GM19395 (cell line): ENCODE results near the gene GAS6.
"Not testable (repeated sequence)": the region's sequence is repeated elsewhere in the genome, so short reads cannot be mapped to it uniquely, and the experiment has no call there.

ENCODE experiments used
- ATAC-seq: cut with Tn5 transposase; IDR thresholded peaks from one replicate; pipeline ENCODE4 v1.9.1; 2021; ENCODE audit warnings: mild to moderate bottlenecking, moderate library complexity; ENCODE audit not compliant: unreplicated experiment

Gene GAS6

GRCh38 chr13:113826446-113826845 is 37.4 kb downstream of the GAS6 start:
- ATAC-seq, result not testable (repeated sequence)

GRCh38 chr13:113825841-113826240 is 38.0 kb downstream of the GAS6 start:
- ATAC-seq, result no peak

DNA sequence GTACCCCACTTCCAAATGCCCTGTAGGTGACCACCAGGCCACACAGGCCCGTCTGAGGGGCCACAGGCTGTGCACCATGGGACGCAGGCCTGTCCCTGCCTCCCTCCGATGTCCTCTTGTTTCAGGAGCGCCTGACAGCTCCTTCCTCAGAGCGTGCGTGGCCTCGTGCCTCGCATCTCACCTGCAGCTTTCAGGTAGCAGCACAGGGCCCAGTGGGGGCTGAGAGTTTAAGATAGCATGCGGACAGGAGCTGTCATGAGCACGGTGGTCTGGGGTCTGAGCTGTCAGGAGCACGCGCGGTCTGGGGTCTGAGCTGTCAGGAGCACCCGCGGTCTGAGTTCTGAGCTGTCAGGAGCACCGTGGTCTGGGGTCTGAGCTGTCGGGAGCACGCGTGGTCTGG is 40.1 kb downstream of the GAS6 start:
- no peak for ATAC-seq

- no peak for ATAC-seq
These were observed 40.7 kb downstream of the GAS6 start for GRCh38 chr13:113822956-113823744.

DNA sequence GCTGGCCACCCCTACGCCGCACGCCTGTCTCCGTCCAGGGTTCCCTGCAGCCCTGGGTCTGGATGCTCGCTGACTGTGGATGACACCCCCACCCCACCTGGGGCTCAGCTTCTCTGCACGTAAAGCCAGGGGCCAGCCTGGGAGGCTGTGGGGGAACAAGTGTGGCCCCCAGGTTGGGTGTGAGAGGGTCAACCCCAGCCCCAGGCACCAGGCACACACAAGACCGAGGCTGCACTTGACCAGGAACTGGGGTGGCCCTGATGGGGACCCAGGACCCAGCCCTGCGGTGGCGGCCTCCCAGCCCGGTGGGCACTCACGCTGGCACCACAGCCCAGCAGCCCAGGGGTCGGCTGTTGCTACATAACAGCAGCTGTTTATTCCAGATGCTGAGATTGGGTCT is 41.6 kb downstream of the GAS6 start:
- no peak for ATAC-seq

- no peak for ATAC-seq
These were observed 42.0 kb downstream of the GAS6 start for GRCh38 chr13:113821847-113822246.

GRCh38 chr13:113820813-113821651 is 42.8 kb downstream of the GAS6 start:
- ATAC-seq, result no peak

DNA sequence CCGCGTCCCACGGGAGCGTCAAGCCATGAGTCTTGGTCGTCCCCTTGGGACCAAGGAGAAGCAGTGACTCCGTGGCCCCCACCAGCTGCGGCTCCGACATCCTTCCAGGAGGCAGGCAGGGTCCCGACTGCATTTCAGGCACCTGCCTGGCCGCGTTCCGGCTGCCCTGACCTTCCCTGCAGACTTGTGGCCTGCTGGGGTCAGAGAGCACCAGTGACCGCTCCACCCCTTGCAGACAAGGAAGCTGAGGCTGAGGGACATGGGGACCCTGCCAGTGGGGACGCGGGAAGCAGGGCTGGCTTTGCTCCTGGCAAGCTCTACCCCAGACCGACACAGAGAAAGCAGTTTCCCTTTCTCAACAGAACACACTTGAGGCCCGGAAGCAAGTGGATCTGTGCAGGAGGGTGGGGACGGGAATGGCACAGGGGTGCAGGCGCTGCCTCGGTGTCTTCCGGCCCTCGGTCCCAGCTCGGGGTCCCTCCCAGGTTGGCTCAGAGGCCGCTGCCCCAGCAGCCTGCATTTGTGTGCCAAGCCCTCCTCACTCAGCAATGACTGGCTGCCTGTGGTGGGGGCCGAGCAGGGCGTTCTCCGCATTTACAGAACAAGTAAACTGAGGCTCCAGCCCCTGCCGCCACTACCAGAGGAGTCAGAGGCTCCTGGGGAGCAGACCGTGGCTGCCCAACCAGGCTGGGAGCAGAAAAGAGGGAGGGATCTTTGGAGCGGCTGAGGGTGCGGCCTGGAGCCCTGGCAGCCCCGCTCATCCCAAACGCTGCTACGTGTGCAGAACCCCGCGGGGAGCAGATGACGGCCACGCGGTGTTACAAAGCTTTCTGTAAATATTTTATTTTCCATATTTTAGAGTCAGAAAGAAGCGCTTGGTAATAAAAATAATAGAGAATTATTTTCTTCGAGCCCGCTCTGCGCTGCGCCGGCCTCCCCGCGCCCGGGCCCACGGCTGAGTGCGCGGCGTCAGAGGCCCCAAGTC is 43.9 kb downstream of the GAS6 start:
- ATAC-seq, result no peak

DNA sequence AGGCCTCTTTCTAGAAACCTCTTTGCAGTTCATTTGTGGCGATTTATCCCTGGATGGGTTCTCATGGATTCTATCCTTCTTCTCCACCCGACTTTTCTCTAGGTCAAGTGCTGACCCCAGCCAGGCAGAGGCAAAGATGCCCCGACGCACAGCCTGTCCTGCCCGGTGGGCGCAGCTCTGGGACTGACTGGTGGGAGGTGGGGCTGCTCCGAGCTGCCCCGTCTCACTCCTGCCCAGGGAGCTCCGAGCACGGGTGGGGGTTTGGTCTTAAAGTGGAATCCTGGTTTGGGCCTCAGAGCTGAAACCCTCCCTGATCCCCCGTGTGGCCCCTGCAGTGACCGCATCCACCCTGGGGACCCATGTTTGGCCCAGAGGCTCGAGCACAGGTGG is 44.5 kb downstream of the GAS6 start:
- no peak for ATAC-seq

DNA sequence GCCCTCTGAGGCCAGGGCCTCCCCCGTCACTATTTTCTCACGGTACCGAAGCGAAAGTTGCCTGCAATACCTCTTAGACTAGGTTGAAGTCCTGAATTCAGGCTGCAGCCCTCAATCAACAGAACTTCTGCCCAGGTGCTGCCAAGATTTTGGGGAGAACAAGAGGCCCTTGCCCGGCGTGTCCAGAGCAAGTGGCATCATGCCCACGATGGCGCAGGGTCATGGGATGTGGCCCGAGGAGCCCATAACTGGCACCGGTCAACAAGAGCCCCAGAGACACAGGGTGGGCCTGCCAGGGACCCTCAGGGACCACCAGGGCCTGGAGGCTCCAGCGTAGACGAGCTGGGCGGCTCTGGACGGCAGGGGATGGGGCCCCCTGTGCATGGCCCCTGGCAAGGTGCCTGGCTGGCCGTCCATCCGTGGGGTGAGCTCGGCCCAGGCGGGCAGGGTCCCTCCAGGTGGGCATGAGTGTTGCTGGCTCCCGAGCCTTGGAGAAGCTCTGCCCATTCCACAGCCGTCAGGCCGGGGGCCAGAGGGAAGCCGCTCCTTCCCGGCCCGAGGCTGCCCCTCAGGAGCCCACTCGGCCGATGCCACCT is 45.1 kb downstream of the GAS6 start:
- no peak for ATAC-seq

DNA sequence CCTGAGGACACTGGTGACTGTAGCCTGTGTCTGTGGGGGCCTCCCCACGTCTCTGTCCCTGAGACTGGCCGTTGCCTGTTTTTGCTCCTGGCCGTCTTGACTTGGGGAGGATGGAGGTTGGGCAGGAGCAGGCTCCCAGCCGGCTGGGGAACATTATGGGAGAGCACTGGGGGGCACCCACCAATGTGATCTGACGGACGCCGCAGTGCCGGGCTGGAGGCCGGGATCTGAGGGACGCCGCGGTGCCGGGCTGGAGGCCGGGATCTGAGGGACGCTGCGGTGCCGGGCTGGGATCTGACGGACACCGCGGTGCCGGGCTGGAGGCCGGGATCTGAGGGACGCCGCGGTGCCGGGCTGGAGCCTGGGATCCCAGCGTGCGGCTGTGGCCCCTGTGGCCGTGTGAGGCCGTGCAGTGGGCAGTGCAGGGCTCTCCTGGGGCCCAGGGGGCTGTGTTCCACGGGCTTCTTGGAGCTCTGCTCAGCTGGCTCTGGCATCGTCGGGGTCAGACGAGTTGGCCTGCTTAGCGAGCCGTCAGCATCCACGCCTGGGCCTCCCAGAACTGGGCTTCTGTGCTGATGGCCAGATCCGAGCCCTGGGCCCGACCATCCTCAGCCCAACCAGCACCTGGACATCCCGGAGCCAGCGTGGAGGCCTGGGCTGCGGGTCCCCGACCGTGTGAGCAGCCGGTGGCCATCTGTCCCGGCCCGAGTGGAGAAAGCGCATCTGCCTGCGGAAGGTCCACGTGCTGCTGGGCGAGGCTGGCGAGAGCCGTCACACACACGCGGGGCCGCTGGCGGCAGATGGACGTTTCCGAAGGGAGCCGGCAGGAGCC is 45.8 kb downstream of the GAS6 start:
- no peak for ATAC-seq

DNA sequence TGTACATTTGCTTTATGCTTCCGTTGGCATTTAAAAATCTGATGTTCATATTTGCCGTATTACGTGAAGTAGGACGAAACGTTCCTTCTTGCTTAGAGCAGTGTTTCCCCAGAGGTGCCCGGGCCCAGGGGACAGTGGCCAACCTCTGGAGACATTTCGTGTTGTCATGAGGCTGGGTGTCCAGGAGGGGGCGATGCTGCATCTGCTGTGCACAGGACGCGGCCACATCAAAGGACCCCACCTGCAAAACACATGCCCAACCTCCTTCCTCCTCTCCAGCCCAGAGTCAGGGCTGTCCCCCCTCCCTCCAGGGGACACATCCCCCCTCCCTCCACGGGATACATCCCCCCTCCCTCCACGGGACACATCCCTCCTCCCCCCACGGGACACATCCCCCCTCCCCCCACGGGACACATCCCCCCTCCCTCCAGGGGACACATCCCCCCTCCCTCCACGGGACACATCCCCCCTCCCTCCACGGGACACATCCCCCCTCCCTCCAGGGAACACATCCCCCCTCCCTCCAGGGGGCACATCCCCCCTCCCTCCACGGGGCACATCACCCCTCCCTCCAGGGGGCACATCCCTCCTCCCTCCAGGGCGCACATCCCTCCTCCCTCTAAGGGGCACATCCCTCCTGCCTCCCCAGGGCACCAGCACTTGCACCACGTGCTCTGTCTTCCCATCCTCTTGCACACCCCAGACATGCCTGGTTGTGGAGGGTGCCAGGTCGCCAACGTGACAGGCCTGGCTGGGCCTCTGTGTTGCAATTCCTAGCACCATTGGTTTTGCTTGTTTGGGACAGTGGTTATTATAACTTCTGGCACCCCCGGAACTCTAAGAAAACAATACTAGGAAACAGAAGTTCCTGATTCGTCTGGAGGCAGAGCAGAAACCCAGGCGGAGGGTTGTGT is 46.7 kb downstream of the GAS6 start:
- peak; percentile 51 for ATAC-seq

GRCh38 chr13:113816254-113816929 is 47.5 kb downstream of the GAS6 start:
- ATAC-seq, result no peak

- ATAC-seq, result no peak
These were observed 48.5 kb downstream of the GAS6 start for GRCh38 chr13:113815151-113816058.

- no peak for ATAC-seq
These were observed 49.4 kb downstream of the GAS6 start for GRCh38 chr13:113814435-113814821.

DNA sequence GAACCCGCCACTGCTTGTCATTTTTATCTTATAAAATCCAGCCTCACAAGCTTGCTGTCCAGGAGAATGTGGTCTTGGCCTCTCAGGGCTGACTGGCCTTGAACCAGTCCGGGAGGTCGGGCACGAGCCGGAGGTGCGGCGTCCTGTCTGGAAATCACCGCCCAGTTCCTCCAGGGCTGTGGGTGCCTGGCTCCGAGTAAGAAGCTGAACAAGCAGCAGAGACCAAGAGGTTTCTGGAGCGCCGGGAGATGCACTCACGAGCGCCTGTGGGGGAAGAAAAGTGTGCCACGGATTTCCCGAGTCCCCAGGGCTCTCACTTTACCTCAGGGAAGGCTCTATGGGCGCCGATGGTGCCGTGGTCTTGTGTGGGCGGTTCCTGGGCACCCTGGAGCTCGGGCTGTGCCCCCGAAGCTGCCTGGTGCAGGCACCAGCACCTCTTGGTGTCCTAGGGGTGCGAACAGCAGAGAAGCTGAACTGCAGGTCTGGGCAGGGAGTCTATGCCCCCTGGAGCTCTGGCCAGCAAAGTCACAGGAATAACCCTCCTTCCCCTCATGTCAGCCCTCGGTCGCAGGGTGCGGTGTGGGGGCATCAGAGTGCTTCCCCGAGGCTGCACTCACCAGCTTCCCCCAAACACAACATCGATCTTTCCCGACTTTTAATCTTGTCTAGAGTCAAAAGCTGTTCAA is 50.0 kb downstream of the GAS6 start:
- ATAC-seq, result no peak
